ENCODE results near the gene SPATS2L. TPM values are rescaled to one million over a fixed set of nuclear protein-coding genes. Genes with fewer than 3 reads are reported as not detected.

SPATS2L gene
- total and polyA plus RNA-seq, 2 donors (not counting 1 experiment from before 2014, with no cell fraction given): 0.27 to 0.44 TPM

DNA sequence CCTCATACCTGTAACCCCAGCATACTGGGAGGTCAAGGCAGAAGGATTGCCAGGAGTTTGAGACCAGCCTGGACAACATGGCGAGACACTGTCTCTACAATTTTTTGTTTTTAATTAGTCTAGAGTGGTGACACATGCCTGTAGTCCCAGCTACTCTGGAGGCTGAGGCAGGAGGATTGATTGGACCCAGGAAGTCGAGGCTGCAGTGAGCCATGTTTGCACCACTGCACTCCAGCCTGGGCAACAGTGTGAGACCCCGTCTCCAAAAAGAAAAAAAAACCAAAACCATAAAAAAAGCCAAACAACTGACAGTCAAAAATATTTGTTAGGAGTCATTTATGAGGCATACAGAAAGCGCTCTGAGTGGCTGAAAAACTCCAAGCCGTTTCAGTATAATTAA, 107.9 kb downstream of the SPATS2L start:
- Mint-ChIP-seq H3K27ac (no peak overlapping the region), H3K9me3 (ENCODE audit: insufficient read depth) (no peaks in the 10 kb centered on the region), H3K27me3 (peaks cover 13% of the 10 kb centered on the region), H3K4me1 (no peaks in the 10 kb centered on the region), H3K4me3 (no peak overlapping the region)
- ATAC-seq (ENCODE audit: low read depth) (no peak), DNase-seq (no peak)
- Histone ChIP-seq H4K20me1 (ENCODE audit: control insufficient read depth, insufficient read depth, low read length, poor library complexity, severe bottlenecking) (no peaks in the 10 kb centered on the region), H3K36me3 (replicated peaks in 1 of 2; ENCODE audit: control extremely low read depth in 1 of 2, control insufficient read depth in 1 of 2, extremely low read depth in 1 of 2, insufficient read depth in 2 of 2, low read length in 1 of 2) (no peaks in the 10 kb centered on the region), H3K9ac (ENCODE audit: low read length) (no peak overlapping the region), H3K27ac (ENCODE audit: low read length in 2 of 2) (no peak overlapping the region), H2AFZ (ENCODE audit: insufficient read depth, low read depth, low read length, poor library complexity, severe bottlenecking) (no peak overlapping the region), H3K4me3 (ENCODE audit: control extremely low read depth in 1 of 5, extremely low read depth in 1 of 5, insufficient read depth in 1 of 5, low read depth in 2 of 5, low read length in 4 of 5) (no peak overlapping the region), H3K4me1 (ENCODE audit: control insufficient read depth in 2 of 2, insufficient read depth in 2 of 2, low read length in 2 of 2) (no peaks in the 10 kb centered on the region), H3K79me2 (ENCODE audit: control insufficient read depth, insufficient read depth, low read length) (no peaks in the 10 kb centered on the region), H3K4me2 (replicated peaks; ENCODE audit: low read depth, low read length, poor library complexity, severe bottlenecking) (no peak overlapping the region), H3K9me3 (ENCODE audit: control extremely low read depth in 1 of 3, control insufficient read depth in 2 of 3, insufficient read depth in 1 of 3, low read length in 2 of 3) (no peaks in the 10 kb centered on the region), H3K27me3 (replicated peaks in 1 of 4; ENCODE audit: control extremely low read depth in 1 of 4, control insufficient read depth in 3 of 4, insufficient read depth in 4 of 4, low read length in 3 of 4) (no peaks in the 10 kb centered on the region)
- ChIA-PET POLR2A (no interaction called here), CTCF (no interaction called here)
- TF ChIP-seq, protein P1, sequence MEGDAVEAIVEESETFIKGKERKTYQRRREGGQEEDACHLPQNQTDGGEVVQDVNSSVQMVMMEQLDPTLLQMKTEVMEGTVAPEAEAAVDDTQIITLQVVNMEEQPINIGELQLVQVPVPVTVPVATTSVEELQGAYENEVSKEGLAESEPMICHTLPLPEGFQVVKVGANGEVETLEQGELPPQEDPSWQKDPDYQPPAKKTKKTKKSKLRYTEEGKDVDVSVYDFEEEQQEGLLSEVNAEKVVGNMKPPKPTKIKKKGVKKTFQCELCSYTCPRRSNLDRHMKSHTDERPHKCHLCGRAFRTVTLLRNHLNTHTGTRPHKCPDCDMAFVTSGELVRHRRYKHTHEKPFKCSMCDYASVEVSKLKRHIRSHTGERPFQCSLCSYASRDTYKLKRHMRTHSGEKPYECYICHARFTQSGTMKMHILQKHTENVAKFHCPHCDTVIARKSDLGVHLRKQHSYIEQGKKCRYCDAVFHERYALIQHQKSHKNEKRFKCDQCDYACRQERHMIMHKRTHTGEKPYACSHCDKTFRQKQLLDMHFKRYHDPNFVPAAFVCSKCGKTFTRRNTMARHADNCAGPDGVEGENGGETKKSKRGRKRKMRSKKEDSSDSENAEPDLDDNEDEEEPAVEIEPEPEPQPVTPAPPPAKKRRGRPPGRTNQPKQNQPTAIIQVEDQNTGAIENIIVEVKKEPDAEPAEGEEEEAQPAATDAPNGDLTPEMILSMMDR (IDR thresholded peaks at IDR 0.05): no peak
- no peak for TF ChIP-seq EZH2 (IDR thresholded peaks at IDR 0.05; ENCODE audit: borderline replicate concordance, insufficient read depth, low read depth, low read length, poor library complexity, severe bottlenecking)
- intact Hi-C loops (cut with micrococcal nuclease): no loop called here
- WGBS (ENCODE audit: insufficient coverage): 100% methylated on average over 1 of the region's 5 CpGs

DNA sequence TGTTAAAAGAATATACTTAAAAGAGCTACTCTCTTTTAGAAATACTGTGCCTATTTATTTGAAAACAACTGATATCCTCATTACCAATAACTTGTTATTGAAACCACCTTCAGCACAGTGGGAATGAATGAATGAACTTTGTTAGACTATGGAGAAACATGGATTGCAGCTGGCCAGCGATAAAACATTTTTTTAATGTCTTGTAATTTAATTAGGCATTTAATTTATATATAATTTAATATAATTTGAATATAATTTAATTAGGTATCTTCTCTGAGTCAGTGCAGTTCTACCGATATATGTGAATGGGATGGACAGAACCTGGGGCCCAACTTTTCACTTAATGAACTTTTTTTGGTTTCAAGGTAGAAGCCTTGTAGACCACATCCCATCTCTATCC, 109.0 kb downstream of the SPATS2L start:
- WGBS (ENCODE audit: insufficient coverage): no CpG with 5 or more reads among the region's 2 CpGs
- no peak overlapping the region for H3K4me3 ChIP-seq (ENCODE audit: control extremely low read depth in 1 of 5, extremely low read depth in 1 of 5, insufficient read depth in 1 of 5, low read depth in 2 of 5, low read length in 4 of 5)
- Mint-ChIP-seq H3K27ac (no peak overlapping the region), H3K4me3 (no peak overlapping the region), H3K27me3 (peaks cover 13% of the 10 kb centered on the region), H3K9me3 (ENCODE audit: insufficient read depth) (no peaks in the 10 kb centered on the region), H3K4me1 (no peaks in the 10 kb centered on the region)
- no peaks in the 10 kb centered on the region for H3K36me3 ChIP-seq (replicated peaks in 1 of 2; ENCODE audit: control extremely low read depth in 1 of 2, control insufficient read depth in 1 of 2, extremely low read depth in 1 of 2, insufficient read depth in 2 of 2, low read length in 1 of 2)
- H3K4me2 ChIP-seq (replicated peaks; ENCODE audit: low read depth, low read length, poor library complexity, severe bottlenecking): no peak overlapping the region
- H3K9me3 ChIP-seq (ENCODE audit: control extremely low read depth in 1 of 3, control insufficient read depth in 2 of 3, insufficient read depth in 1 of 3, low read length in 2 of 3): no peaks in the 10 kb centered on the region
- ChIA-PET POLR2A (no interaction called here), CTCF (no interaction called here)
- H4K20me1 ChIP-seq (ENCODE audit: control insufficient read depth, insufficient read depth, low read length, poor library complexity, severe bottlenecking): no peaks in the 10 kb centered on the region
- no peak for DNase-seq
- no peak overlapping the region for H3K27ac ChIP-seq (ENCODE audit: low read length in 2 of 2)
- H3K79me2 ChIP-seq (ENCODE audit: control insufficient read depth, insufficient read depth, low read length): no peaks in the 10 kb centered on the region
- no peak overlapping the region for H2AFZ ChIP-seq (ENCODE audit: insufficient read depth, low read depth, low read length, poor library complexity, severe bottlenecking)
- no peak for ATAC-seq (ENCODE audit: low read depth)
- no peak for TF ChIP-seq EZH2 (IDR thresholded peaks at IDR 0.05; ENCODE audit: borderline replicate concordance, insufficient read depth, low read depth, low read length, poor library complexity, severe bottlenecking)
- TF ChIP-seq, protein P1 (IDR thresholded peaks at IDR 0.05): no peak
- intact Hi-C loops (cut with micrococcal nuclease): no loop called here
- no peaks in the 10 kb centered on the region for H3K27me3 ChIP-seq (replicated peaks in 1 of 4; ENCODE audit: control extremely low read depth in 1 of 4, control insufficient read depth in 3 of 4, insufficient read depth in 4 of 4, low read length in 3 of 4)
- H3K9ac ChIP-seq (ENCODE audit: low read length): no peak overlapping the region
- H3K4me1 ChIP-seq (ENCODE audit: control insufficient read depth in 2 of 2, insufficient read depth in 2 of 2, low read length in 2 of 2): no peaks in the 10 kb centered on the region
